NCI-H1048 (cell line): Measurements from ENCODE around the gene DPH6.
"Not testable (repeated sequence)": the region's sequence is repeated elsewhere in the genome, so short reads cannot be mapped to it uniquely, and the experiment has no call there.

Experiments used
- DNase-seq: peaks from one replicate; lab custom pipeline; 2025; lab: John Stamatoyannopoulos, UW

DPH6 gene

GRCh38 chr15:35485411-35485810 lies 60.6 kb downstream of the DPH6 start:
- no peak for DNase-seq

GRCh38 chr15:35484231-35484945 lies 61.6 kb downstream of the DPH6 start:
- no peak for DNase-seq

GRCh38 chr15:35481992-35482391 lies 64.0 kb downstream of the DPH6 start:
- no peak for DNase-seq

- no peak for DNase-seq
Observed at GRCh38 chr15:35481064-35481463, 64.9 kb downstream of the DPH6 start.

DNA sequence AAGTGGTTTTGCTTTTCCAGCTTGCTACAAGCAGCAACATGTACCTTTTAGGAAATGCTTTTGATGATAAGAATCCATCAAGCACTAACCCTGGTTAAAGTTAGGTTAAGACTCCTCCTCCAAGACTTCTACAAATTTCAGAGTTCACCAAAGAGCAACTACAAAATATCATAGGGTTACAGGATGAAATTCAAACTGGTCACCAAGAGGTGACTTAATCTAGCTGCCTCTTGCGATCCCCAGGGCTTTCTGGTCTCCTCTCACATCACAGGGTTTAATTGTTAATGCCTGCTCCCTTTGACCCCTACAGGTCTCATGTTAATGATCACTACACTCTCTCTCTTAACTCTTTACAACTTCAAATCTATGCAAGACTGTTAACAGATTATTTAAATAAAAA lies 66.5 kb downstream of the DPH6 start:
- no peak for DNase-seq

DNA sequence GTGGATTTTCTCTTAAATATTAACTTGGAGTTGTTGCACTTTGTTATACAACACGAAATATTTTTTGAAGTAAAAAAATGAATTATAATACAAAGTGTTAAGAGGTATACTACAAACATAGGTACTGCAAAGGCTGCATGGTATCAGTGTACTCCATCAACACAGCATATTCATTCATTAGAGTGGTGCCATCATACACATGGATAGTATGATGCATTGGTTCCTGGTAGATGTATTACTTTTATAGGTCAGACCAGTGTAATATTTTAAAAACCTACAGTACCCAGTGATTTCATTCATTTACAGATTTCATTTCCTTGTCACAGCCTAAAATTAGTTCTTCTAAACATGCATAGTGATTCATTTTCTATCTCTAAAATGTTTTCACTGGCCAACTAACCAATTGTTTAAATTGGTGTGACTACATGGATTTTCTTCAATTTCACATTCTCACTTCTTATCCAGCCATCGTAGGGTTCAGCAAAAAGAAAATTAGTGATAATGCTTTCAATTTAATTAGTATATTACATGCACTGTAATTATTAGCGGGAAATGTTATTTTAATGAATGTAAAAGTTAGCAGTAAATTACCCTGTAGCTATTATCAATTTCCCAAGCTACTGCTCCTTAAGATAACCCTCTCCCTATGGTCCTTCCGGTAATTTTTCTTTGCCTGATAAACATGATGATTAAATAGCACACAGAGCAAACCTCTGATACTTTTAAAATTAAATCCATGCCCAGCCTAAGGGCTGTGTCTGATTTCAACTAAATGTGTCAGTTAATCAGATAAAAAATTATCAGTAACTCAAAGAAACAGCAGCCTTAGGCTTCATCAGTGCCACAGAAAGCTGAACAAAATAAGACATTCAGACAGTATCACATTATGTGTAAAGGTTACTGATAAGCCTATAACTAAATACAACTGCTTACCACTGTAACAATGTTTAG lies 68.4 kb downstream of the DPH6 start:
- no peak for DNase-seq

DNA sequence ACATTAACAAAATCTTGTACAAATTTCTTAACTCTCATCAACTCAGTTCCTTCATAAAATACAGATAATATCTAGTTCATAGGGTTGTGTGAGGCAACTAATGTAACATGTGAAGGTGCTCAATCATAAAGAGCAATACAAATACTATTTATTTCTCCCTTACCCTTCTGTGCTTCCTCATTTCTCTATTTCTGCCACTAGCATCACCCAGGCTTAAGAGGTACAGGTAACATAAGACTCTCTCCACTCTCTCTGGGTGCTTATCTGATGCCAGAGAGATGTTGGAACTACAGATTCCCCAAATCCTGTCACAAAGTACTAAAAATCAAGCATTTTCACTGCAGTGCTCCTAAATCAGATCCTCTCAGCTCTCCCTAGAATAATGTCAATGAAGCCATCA lies 74.9 kb downstream of the DPH6 start:
- no peak for DNase-seq

DNA sequence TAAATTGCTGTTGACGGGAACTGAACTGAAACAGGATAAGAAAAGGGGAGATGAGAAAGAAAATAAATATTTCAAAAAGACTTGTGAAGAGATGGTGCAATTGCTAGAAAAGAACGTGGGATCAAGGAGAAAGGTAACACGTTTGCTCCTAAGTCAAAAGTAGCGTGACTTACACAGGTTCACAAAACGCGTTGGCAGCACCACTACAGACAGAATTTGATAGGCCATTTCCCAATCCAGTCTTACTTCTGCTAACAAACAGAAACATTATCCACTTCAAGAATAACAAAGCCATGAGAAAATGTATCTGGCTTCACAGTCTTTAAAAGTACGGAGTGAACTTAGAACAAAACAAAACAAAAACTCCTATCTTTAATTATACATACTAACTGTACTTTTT lies 75.5 kb downstream of the DPH6 start:
- DNase-seq: no peak

DNA sequence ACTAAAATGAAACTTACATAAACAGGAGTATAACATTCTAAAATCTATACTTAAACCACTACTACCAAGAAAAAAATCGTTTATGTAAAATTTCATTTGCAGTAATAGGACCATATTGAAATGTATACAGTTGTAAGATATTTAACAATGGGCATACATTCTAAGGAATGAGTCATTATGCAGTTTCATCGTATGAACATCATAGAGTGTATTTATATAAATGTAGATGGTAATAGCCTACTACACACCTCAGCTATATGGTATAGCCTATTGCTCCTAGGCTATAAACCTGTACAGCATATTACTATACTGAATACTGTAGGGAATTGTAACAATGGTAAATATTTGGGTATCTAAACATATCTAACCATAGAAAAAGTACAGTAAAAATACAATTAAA lies 79.5 kb downstream of the DPH6 start:
- no peak for DNase-seq

GRCh38 chr15:35465783-35466182 lies 80.2 kb downstream of the DPH6 start:
- DNase-seq: no peak

- no peak for DNase-seq
Observed at GRCh38 chr15:35460616-35461015, 85.3 kb downstream of the DPH6 start.

DNA sequence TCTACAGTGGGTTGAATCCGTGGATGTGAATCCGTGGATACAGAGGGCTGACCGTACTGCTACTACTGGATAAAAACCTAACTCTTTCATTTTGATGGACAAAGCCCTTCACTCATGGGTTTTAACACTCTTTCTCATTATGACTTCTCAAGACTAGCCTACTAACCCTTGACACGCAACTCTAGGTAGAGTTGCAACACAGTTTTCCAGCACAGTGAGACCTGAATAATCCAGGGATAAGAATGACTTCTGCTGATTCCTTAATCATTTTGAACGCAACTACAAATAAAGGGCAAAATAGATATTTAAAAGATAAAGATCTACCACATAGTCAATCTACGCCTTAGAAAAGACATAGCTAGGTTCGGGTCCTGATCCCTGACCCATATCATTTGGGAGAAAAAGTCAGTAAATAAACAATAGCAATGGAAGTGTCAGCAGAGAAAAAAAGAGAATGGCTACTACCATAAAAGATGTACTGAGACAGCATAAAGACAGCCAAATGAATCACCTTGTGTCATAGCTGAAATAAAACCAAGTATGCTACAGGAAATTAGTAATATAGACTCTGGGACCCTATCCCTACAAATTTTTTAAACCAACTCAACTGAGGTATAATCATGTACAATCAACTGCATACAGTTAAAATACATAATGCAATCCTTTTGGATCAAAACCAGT lies 87.6 kb downstream of the DPH6 start:
- no peak for DNase-seq

- no peak for DNase-seq
Observed at GRCh38 chr15:35455201-35455600, 90.8 kb downstream of the DPH6 start.

GRCh38 chr15:35450492-35450891 lies 95.5 kb downstream of the DPH6 start:
- no peak for DNase-seq

DNA sequence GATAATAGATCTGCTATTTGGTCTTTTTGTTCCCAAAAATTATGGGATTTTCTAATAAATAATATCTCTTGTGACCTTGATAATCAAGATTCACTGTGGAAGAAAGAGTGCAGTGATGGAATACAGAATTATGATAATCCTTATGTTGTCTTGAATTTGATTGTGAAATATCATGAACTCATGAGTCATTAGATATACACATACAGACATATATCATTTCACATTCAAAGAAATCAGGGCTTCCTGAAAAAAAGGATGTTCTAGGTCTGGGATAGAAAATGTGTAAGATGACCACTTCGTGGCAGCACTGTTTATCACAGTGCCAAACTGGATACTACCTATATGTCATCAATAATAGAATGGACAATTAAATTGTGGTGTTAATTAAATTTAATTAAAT lies 97.7 kb downstream of the DPH6 start:
- DNase-seq: no peak

- DNase-seq: no peak
Observed at GRCh38 chr15:35445891-35446290, 100.1 kb downstream of the DPH6 start.

DNA sequence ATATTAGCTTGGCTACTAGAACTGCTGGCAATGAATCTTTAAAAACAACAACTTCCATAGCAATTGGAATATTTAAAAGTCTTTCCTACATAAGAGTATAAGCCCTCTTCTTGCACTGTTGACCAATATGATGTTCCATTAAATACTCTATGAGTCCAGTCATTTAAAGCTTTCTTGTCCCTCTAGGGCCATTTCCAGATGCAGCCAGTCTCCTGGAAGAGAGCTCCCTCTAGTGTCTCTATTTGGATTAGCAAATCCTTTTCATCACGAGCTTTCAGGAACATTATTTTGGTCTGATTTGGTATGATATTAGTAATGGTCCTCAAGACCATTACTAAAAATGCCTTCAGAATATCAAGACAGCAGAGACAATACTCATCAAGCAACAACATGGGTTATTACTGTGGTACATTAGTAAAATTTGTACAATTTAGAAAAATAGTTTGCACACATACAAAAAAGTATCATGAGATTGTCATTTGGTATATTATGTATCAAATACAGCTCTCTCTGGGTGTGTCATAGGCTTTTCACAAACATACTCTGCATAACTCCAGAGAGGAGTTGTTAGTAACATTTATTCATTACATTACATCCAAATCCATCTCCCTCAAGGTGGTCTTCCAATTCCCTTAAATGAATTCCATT lies 101.3 kb downstream of the DPH6 start:
- DNase-seq: no peak

DNA sequence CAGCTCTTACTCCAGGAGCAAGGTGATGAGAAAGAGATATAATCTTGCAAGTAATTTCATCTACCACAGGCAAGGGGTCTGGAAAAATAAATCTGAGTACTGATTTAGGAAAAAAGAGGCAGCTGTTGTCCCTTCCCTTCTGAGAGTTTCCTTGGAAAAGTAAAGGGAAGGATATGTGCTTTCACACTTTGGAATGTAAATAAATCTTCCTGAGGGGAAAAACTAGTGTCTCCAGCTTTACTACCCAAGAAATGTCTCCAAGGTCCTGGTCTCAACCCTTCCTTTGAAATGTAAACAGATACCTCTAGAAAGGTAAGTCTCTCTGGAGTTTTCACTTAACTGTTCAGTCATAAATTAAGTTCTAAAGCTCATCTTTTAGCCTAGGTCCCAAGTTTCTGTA lies 102.6 kb downstream of the DPH6 start:
- DNase-seq: no peak

DNA sequence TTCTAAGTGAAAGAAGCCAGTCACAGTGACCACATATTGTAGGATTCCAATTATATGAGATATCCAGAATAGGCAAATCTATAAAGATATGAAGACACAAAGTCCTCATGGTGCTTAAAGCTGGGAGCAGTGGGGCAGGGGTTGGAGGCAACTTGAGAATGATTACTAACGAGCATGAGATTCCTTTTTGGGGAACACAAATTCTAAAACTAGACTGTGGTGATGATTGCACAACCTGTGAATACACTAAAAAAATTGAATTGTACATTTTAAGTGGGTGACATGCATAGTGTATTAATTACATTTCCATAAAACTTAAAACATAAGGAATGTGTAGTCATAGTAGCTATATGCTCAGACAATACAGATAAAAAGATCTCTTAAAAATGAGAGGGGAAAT lies 103.2 kb downstream of the DPH6 start:
- DNase-seq: no peak

DNA sequence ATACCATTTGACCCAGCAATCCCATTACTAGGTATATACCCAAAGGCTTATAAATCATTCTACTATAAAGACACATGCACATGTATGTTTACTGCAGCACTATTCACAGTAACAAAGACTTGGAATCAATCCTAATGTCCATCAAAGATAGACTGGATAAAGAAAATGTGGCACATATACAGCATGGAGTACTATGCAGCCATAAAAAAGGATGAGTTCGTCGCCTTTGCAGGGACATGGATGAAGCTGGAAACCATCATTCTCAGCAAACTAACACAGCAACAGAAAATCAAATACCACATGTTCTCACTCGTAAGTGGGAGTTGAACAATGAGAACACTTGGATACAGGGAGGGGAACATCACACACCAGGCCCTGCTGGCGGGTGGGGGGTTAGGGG lies 104.7 kb downstream of the DPH6 start:
- DNase-seq: not testable (repeated sequence)

GRCh38 chr15:35440265-35440664 lies 105.7 kb downstream of the DPH6 start:
- no peak for DNase-seq

DNA sequence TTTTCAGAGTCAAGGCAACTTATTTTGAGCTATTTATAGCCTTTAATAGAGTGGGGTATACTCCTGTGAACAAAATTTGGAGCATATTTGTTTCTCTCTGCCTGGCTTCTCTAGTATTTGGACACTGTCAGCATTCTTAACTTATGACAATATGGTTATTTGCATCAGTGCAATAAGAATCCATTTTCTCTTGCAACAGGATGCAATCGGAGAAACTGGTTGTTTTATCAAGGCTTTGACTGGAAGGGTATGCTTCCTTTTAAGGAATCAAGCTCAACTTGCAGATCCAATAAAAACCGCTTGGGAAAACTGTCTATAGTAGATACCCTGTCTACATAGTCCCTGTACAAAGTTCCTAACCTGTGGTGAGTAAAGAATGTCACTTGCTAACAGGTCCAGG lies 106.7 kb downstream of the DPH6 start:
- no peak for DNase-seq
